HG03103 (cell line): ENCODE measurements around the gene CNTN4.

ENCODE experiments used
- ATAC-seq: cut with Tn5 transposase; IDR thresholded peaks from one replicate; pipeline ENCODE4 v1.9.1; 2021; ENCODE audit warnings: low read depth; ENCODE audit not compliant: unreplicated experiment

CNTN4 gene

DNA sequence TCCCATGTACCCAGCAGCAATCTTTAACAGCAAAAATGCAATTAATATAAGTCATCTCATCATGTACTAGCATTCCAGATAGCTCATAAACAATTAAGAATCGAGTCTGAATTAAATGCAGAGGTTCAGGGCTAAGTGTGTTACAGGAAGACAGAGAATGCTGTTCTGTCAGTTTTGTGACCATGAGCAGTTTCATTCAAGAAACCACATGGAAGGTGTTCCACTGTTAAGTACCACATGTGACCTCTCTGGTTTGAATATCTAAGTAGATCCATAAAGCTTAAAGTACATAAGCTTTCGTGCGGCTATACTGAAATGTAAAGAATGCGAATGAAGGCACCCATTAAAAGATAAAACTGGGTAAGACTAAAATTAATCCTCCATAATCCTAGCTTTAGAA is 739.2 kb downstream of the CNTN4 start:
- ATAC-seq, result no peak

DNA sequence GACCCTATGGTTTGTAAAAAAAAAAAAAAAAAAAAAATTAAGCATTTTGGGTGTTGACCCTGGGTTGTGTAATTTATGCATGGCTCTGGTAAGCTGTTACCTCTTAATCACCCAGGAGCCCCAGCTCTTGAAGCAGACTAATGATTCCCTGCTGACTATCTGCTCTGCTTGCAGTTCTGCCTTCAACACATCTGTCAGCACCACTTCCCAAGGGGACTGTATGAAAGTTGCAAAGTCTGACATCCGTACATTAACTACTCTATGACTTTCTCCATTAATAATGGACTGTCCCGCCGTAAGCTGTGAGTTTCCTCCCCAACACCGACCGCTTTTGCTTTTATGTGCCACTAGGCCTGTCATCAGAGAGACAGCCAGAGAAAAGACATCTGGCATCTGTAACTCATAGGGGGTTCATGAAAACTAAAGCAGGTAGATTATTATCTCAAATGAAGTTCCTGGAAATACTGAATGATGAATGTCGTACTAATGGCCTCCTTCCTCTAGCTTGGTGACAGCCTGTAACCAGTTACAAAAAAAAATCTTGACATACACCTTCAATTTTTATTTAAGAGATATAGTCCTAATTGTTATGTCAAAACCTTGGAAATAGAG is 740.0 kb downstream of the CNTN4 start:
- no peak for ATAC-seq

DNA sequence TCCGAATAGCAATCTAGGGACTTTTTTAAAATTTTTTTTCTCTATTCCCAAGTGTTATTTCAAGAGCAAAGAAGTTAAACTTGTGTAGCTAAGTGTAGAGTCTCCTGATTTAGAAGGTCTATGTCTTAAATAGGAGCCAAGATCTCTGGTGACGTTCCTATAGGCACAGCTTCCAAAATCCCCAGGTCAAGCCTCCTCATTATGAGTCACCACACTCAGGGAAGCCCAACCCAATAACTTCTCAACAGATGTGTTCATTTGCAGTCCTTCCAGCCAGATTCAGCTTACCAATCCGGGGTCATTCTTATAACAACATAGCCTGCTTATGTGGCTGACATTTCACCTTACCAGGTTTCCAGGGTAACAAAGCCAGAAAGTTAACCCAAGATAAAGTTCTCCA is 741.2 kb downstream of the CNTN4 start:
- ATAC-seq, result no peak

DNA sequence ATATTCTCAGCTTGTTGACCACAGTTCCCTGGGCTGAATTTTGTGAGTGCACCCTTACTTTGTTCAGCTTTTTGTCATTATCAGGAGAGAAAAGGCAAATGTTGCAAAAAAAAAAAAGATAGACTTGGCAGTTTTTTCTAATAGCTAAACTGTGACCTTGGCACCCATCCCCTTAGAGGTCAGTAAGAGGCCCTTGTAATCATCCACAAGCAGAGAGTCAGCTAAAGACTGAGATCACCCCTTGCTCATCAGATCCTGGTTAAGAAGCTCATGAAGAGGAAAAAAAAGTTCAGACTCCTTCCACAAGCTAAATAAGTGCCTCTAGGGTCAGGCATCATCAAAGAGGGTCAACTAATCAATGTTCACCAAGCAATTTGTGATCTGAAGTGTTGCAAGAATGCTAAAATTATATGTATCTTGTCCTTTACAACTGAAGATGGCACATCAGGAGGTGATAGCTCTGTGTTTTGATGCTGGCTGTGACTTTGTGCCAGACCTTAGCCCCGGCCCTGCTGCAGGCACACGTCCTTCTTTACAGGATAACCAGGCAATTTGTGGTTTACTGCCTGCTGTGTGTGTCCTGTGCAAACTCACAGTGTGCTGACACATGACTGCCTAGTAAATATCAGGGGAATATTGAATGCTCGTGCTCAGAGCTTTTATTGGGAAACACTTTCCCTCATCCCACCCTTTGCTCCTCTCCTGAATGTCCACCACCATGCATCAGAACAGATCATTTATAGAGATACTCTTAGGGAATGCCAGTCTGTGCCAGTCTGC is 748.6 kb downstream of the CNTN4 start:
- no peak for ATAC-seq

DNA sequence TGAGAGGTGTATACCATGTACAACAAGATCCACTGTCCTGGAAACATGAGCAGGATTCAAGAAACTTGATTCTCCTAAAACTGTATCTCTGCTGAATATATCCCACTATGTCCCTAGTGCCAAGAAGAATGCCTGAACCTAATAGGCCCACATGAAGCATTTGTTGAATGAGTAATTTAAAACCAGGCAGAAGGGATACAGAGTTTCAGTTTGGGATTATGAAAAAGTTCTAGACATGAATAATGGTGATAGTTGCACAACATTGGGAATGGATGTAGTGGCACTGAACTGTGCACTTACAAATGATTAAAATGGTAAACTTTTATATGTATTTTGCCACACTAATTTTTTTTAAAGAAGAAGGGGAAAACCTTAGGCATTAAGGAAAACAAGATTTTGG is 750.4 kb downstream of the CNTN4 start:
- no peak for ATAC-seq

DNA sequence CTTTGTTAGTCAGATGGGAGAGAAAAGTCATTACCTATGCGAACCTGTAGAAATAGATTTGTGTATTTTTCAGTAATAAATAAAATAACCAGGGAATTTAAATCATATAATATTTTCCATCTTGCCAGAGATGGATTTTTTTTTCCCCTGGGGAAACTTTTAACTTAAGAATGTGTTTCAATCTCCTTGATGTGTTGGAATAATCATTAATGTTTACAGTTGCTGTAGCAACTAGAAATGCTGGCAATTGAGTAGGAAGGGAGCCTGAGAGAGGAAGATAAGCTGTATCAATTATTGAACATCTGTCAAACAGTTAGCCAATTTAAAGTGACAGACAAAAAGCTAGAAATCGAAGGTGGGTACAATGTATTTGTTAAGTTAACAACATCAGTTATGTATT is 752.0 kb downstream of the CNTN4 start:
- ATAC-seq, result no peak

DNA sequence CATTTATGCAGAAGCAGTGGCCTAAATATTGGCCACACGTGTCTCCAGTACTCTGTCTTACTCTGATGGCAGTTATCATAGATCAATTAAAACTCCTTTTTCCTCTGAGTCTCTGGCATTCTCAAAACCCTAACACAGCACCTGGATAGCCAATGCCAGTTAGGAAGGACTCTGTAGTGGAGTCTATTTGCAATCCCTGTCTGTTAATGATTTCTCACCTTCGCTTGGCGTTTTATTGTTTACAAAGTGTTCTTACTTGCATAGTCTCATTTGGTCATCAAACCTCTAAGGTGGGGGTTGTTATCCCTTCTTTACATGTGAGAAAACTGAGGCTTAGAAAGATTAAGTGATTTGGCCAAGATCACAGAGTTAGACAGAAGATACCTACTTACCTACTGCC is 752.7 kb downstream of the CNTN4 start:
- ATAC-seq, result no peak

DNA sequence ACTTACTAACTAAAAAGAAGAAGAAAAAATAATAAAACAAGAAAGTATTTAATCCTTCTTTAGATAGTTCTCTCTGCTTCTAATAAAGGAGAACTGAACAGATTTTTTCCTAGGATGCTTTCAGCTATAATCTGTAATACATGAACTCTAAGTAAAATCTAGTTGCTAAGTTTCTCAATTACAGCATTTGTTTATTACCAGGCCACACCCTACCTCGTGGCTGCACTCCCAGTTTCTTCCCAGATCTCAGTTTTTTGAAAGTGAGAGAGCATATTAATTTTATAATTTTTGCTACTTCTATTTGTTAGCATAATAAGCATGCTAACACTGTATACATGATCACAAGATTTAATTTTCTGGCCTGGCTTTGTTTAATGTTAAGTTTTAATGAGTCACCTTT is 753.2 kb downstream of the CNTN4 start:
- no peak for ATAC-seq

DNA sequence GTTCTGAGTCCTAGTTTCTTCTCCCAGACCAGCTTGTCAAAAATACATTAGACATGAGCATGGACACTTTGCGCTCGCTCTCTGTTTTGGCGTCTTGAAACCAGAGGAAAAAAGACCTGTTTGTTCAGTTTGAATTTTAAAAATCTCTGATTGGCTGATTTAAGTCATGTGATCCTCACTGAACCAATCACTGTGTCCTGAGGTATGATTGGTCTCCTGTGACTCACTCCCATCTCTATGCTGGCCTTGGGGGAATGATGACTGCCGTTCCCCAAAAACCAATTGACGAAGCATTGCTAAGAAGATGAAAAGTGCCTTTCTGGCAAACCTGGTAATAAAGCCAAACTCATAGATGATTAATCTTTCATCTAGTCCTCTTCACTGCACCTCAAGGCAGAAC is 755.0 kb downstream of the CNTN4 start:
- ATAC-seq, result no peak

DNA sequence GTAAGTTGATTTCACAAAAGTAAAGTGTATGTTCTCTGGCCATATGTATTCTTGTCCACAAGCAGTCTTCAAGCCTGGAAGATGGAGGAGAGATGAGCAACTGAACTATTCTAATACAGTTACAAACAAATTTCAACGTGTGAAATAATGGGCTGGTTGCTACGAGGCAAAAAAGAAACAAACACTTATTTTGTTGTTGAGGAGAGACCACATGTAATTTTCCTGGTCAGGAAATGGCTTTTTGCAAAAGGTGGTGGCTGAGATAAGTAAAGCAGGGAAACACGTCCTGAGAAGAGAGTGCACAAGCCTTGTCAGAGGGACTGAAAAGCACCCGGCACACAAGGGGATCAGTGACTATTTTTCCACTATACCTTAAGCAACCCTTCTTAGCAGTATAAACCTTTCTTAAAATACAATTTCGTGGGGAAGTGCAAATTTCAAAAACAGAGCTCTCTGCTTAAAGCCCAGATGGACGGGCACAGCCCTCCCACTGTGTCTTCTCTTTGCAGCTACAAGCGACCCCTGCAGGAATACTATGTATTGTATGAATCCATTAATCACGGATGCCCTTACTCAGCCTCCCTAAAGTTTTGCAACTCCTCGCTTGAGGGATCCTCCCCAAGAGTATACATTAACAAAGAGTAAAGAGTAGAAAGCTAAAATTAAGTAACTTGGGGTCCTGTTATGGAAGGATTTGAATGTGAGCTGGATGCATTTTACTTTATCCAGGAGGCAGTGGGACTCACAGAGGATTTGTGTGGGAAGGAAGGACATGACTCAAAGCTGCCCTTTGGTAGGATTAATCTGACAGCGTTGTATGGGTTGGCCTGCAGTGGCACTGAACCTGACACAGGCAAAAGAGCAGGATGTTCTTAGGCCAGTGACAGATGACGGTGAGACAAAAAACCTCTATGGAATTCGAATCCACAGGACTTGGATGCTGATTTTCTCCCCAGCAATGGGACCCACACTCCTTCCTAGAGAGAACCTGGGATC is 757.8 kb downstream of the CNTN4 start:
- no peak for ATAC-seq

DNA sequence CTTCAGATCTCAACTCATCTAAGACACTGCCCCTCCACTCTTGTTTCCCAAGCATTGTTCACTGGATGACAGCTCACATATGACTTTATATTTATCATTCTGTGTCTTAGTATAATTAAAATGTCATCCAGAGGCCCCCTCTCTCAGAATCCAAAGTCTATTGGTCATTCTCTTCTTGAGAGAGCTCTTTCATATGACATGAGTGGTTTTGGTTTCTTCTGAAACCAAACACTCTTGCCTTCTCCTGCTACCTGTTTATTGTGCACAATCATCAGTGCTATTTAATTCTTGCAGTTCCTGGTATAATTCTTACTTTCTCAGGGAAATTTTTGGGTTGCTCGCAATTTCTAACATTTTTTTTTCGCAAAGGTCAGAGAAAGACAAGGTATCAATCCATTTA is 762.0 kb downstream of the CNTN4 start:
- ATAC-seq, result no peak

DNA sequence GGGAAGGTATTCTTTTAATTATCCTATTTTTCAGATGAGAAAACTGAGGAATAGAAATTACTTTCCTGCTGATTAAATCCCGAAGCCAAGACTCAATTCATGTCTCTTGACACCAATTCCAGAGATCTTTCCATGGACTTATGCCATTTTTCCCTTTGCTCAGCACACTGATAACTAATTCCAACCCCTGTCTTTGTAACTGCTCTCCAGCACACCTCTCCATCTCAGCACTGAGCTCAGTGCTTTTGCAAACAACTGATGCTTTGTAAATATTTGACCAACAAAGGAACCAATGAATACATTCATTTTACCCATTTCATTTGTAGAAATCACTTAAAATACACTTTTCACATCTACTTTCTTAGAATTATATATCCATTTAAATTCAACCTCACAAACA is 762.5 kb downstream of the CNTN4 start:
- ATAC-seq, result no peak

DNA sequence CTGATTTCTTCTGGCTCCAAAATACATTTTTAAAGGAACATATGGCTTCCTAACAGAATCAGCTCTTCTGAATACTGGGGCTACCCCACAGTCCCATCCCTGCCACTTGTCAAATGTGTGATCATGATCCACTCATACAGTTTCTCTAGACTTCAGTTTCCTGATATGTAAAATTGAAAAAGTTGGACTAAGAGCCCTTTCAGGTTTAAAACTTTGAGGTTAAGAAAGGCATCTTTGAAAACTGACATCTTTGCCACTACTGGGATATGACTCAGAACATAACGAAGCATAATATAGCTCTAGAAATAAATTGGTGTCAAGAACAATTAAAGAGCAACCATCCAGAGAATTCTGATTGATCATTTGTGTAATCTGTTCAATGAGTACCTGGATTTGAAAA is 763.3 kb downstream of the CNTN4 start:
- no peak for ATAC-seq

DNA sequence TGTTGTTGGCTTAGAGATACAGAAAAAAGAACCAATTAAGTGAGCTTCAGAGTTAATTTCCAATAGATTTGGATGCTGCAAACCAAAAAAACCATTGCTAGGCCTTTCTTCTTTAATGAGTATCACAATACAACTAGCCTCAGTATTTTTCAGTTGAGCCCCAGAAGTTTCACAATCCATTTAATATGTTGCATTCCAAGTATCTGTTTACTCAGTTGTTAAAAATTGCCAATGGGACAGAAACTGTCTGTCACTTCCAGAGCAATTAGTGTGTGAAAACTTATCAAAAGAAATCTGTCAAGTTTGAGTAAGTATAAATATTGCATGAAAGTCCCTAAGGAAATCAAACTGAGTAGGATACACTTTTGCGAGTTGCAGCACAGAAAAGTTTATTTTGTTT is 763.7 kb downstream of the CNTN4 start:
- ATAC-seq, result no peak

DNA sequence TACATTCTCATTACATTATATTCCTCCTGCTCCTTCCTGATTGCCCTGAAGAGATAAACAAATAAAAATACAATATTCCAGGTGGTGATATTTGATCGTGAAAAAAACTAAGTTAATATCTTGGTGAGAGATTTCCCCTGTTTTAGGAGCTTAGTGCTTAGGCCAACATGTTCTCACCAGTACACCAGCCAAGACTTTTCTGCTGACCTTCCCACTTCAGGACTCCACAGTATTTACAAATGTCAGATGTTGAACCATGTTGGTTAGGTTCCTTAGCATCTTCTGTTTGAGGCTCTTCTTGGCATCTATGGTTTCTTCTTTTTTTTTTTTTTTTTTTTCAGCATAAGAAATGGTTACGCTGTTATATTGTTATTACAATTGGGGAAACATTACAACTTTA is 764.5 kb downstream of the CNTN4 start:
- no peak for ATAC-seq

DNA sequence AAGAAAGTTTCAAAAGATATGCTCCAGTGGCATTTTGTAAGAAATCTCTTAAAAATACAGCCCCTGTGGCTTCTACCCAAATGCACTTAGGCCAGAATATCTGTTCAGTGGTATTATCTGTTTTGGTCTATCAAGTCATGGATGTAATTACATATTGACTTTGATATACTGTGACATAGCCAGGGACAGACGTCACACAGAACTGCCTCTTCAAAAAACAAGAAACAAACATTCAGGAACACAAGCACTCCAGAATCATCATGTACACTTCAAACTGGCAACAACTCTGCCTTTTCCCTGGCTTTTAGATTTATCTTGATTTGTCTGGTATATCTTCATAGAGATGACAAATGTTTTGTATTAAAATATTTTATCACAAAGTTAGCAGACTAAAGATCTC is 771.2 kb downstream of the CNTN4 start:
- ATAC-seq, result no peak

DNA sequence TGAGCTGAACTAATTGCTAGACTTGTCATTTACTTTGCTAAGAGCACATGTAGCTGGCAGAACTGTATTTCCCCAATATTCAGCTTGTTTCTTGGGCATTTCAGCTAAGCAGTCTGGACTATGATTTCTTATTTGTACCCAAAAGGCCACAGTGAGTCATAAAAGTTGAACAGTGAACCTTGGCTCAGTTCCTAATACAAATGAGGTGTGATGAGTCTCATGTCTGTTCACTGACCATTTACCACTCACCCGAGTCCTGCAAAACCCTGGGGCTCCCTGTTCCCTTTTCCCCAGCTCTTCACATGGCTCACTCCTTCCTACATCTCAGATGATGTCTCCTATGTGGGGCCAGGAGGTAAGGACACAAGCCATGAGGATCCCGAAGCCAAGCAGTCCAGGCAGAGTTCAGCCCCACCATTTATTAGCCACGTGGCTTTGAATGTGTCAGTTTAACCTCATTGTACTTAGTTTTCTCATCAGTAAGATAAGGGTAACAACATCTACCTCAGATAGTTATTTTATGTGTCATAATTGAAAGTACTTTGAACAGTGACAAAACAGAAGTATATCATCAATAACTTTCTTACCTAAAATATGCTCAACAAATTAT is 772.2 kb downstream of the CNTN4 start:
- no peak for ATAC-seq

DNA sequence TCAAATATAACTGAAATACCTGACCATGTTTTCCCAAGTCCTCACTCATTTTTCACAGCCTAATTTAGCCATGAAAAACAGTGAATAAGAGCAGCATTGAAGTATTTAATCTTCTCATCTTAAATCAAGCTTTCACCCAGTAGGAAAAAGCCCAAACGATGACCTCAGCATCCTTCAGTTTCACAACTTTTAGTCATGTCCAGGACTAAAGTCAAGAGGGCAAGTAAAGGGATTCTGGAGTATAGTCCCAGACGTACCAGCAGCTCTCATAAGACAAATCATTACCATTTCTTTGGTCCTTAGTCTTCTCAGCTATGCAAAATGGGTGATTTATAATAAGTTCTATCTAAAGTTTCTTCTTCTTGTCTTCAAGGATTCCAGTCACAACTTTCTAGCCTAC is 774.2 kb downstream of the CNTN4 start:
- no peak for ATAC-seq

DNA sequence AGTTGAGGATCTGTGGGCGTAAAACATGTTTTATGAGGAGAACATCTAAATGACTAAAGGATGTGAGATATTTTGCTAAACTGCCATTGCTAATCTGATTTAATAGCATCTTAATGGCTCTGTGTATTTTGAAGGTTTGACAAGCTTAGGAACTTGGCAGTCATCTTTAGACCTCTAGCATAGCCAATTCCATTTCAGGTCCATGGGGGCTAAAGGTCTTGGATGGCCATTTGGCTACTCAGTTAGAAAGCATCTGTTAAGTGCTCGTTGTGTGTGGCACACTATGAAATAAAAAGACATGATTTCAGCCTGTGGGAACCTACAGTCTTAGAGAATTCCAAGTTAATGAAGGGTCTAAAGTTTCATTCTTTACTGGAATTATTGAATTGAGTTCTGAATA is 775.3 kb downstream of the CNTN4 start:
- ATAC-seq, result no peak

DNA sequence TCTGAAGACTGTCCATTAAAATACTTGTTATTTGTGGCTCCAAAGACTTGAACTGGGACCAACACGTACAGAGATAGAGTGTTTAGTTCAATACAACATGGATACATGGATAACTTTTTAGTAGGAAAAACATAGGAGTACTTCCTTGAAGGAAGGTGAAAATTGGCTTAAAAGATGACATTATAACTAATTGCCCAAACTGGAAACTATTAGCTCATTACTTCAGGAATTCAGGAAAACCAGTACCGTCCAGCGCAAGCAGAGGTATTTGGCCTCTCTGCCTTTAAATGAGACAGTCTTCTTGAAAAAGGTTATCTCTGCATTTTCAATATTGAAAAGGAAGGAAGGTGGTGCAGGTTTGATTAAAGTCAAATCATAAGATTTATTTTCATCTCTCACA is 777.0 kb downstream of the CNTN4 start:
- ATAC-seq, result no peak

DNA sequence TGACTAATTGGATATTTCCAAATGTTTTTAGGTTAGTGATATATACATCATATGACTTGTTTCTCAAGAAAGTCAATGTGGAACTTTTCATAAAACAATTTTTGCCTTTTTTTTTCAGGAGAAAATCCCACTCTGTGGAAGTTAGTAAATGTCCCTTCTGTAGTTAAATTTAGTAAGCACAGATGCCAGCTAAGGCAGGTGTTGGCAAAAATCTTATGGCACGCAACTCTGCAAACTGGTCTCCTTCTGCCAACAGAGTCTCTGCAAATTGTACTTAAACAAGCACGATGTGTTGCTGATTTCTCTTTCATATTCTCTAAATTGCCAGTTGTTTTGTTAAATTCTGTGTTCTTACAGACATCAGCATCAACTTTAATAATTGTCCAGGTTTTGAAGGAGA is 777.7 kb downstream of the CNTN4 start:
- ATAC-seq, result no peak
